Immature natural killer cell (primary cell): ENCODE data around the gene BNC2. TPM values are rescaled to one million over a fixed set of nuclear protein-coding genes. Genes with fewer than 3 reads are reported as not detected.
"Not testable (repeated sequence)": the region's sequence is repeated elsewhere in the genome, so short reads cannot be mapped to it uniquely, and the experiment has no call there.

ENCODE experiments used
- DNase-seq, 3 donors: peaks; one replicate each; pipeline ENCODE4 v3.0.0; 2022; ENCODE audit warnings: mixed read lengths in 1 of 3
- H3K27ac Mint-ChIP-seq, 6 donors: one replicate each; pipeline ENCODE4 v1.8.0; 2020; ENCODE audit warnings: mixed read lengths in 6 of 6, mild to moderate bottlenecking in 5 of 6, inconsistent platforms in 4 of 6, moderate library complexity in 3 of 6
- H3K27me3 Mint-ChIP-seq, 3 donors: one replicate each; pipeline ENCODE4 v1.8.0; 2020 to 2021; ENCODE audit warnings: low read depth in 3 of 3, mild to moderate bottlenecking in 3 of 3, mixed read lengths in 3 of 3, moderate library complexity in 3 of 3, inconsistent platforms in 1 of 3
- H3K36me3 Mint-ChIP-seq, 3 donors: one replicate each; pipeline ENCODE4 v1.8.0; 2020; ENCODE audit warnings: mixed read lengths in 3 of 3, inconsistent platforms in 2 of 3, mild to moderate bottlenecking in 2 of 3
- H3K4me1 Mint-ChIP-seq, 2 donors: one replicate each; pipeline ENCODE4 v1.8.0; 2020; ENCODE audit warnings: inconsistent platforms in 2 of 2, mild to moderate bottlenecking in 2 of 2, mixed read lengths in 2 of 2, moderate library complexity in 1 of 2
- H3K4me3 Mint-ChIP-seq, 5 donors: one replicate each; pipeline ENCODE4 v1.8.0; 2020; ENCODE audit warnings: mild to moderate bottlenecking in 5 of 5, mixed read lengths in 5 of 5, inconsistent platforms in 3 of 5, moderate library complexity in 3 of 5
- H3K9me3 Mint-ChIP-seq, 6 donors: one replicate each; pipeline ENCODE4 v1.8.0; 2020; ENCODE audit warnings: mild to moderate bottlenecking in 6 of 6, mixed read lengths in 6 of 6, inconsistent platforms in 4 of 6, moderate library complexity in 3 of 6
- polyA plus RNA-seq, 3 donors: library from polyadenylated mRNA; unstranded; fragments of 300-500 nt; fragmentation: Illumina TruSeq; gene quantifications; one replicate each; pipeline ENCODE4 v1.2.3, GENCODE V29; 2021

Gene BNC2
- 10 to 100 TPM in 1 of 3 donors, 1 to 10 TPM in 2; 6.5 to 11.0 (median 7.7) TPM for polyA plus RNA-seq

GRCh38 chr9:16870596-16871335 lies at the start of gene BNC2:
Gene BNC2 (minus strand): TSS chr9:16870670. CDS start chr9:16870648, 22 bp downstream.
- Mint-ChIP-seq H3K4me3 (peak within 1 kb of the TSS; percentile 92 to 99 (median 98)), H3K9me3 (no peaks in the 10 kb centered on the region), H3K27me3 (peaks cover 7 to 12% (median 11%) of the 10 kb centered on the region in 3 donors), H3K27ac (peak within 1 kb of the TSS; percentile 87 to 96 (median 93)), H3K36me3 (no peaks in the 10 kb centered on the region), H3K4me1 (peaks cover 46 to 54% of the 10 kb centered on the region in 2 donors)
- DNase-seq: peak; percentile 53 to 56 (median 56)

GRCh38 chr9:16918920-16919319 lies 48.5 kb upstream of the BNC2 start:
- Mint-ChIP-seq H3K36me3 (no peaks in the 10 kb centered on the region), H3K27ac (no peak overlapping the region), H3K9me3 (no peaks in the 10 kb centered on the region), H3K27me3 (peaks cover 0 to 4% (median 2%) of the 10 kb centered on the region in 3 donors), H3K4me3 (no peak overlapping the region), H3K4me1 (peaks cover 5 to 18% of the 10 kb centered on the region in 2 donors)
- DNase-seq: no peak

- peak overlapping the region in 1 of 6 donors; percentile 55 for H3K27ac Mint-ChIP-seq
- no peaks in the 10 kb centered on the region for H3K9me3 Mint-ChIP-seq
- no peaks in the 10 kb centered on the region for H3K36me3 Mint-ChIP-seq
- peaks cover 0 to 3% (median 2%) of the 10 kb centered on the region in 3 donors for H3K27me3 Mint-ChIP-seq
- no peak for DNase-seq
- H3K4me1 Mint-ChIP-seq: no peaks in the 10 kb centered on the region
- no peak overlapping the region for H3K4me3 Mint-ChIP-seq
Observed at GRCh38 chr9:16915126-16915831, 44.8 kb upstream of the BNC2 start.

GRCh38 chr9:16912197-16912596 lies 41.7 kb upstream of the BNC2 start:
- Mint-ChIP-seq H3K27ac (no peak overlapping the region), H3K4me3 (no peak overlapping the region), H3K27me3 (peaks cover 0 to 2% (median 0%) of the 10 kb centered on the region in 3 donors), H3K4me1 (peaks cover 2 to 13% of the 10 kb centered on the region in 2 donors), H3K9me3 (no peaks in the 10 kb centered on the region), H3K36me3 (no peaks in the 10 kb centered on the region)
- DNase-seq: no peak

DNA sequence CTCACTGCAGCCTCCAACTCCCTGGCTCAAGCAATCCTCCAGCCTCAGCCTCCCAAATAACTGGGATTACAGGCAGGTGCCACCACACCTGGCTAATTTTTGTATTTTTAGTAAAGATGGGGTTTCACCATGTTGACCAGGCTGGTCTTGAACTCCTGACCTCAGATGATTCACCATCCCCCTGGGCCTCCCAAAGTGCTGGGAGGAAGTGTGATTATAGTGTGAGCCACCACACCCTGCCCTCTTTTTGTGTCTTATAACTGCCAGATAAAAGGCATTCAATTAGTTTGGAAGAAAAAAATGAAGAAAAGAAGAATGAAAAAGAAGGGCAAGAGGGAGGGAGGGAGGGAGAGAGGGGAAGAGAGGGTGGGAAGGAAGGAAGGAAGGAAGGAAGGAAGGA lies 37.7 kb upstream of the BNC2 start:
- not testable (repeated sequence) for H3K4me3 Mint-ChIP-seq, H3K27ac Mint-ChIP-seq

DNA sequence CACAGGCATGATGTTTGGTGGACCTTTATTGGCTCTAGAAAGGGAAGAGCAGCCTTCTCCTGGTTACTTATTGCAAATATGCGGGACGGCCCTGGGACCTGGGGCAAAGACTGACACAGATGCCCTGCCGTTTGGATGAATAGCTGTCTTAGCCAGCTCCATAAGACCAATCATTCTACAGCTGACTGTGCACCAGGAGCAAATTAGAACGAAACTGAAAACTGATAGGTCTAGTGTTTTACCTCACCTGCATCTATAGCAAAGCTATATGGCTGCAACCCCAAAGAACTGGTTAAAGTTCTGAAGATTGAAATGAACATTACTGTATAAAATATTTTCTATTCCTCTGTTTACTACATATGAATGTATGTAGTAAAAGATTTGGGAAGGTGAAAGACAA lies 34.2 kb upstream of the BNC2 start:
- Mint-ChIP-seq H3K4me1 (peaks cover 4 to 15% of the 10 kb centered on the region in 2 donors), H3K36me3 (no peaks in the 10 kb centered on the region), H3K9me3 (no peaks in the 10 kb centered on the region), H3K4me3 (no peak overlapping the region), H3K27ac (no peak overlapping the region), H3K27me3 (peaks cover 0 to 5% (median 2%) of the 10 kb centered on the region in 3 donors)
- DNase-seq: no peak

More for the DNA sequence above, 37.7 kb upstream of the BNC2 start:
- H3K9me3 Mint-ChIP-seq, DNase-seq, H3K27me3 Mint-ChIP-seq, H3K36me3 Mint-ChIP-seq: not testable (repeated sequence)
- peaks cover 2 to 13% of the 10 kb centered on the region in 2 donors for H3K4me1 Mint-ChIP-seq

DNA sequence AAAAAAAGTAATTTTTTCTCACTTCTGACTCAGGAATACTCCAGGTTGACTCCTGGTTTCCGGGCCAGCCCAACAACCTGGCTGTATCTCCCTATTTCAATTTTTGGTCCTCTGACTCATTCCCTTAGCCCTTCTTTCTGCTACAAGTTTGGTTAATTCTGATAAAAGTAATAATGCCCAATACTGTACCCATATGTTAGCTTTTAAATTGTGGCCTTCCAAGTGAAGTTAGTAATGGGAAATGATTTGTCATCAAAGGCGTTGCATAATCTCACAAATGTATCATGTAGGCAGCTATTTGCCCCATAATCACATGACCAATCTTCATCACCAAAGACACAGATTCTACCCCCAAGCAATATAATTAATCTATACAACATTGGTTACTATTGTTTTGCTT lies 31.1 kb upstream of the BNC2 start:
- no peak overlapping the region for H3K27ac Mint-ChIP-seq
- no peak for DNase-seq
- peaks cover 22 to 28% of the 10 kb centered on the region in 2 donors for H3K4me1 Mint-ChIP-seq
- H3K36me3 Mint-ChIP-seq: peaks cover 0 to 4% (median 0%) of the 10 kb centered on the region in 3 donors
- peaks cover 0 to 2% (median 0%) of the 10 kb centered on the region in 6 donors for H3K9me3 Mint-ChIP-seq
- H3K27me3 Mint-ChIP-seq: peaks cover 0 to 7% (median 5%) of the 10 kb centered on the region in 3 donors
- H3K4me3 Mint-ChIP-seq: no peak overlapping the region

DNA sequence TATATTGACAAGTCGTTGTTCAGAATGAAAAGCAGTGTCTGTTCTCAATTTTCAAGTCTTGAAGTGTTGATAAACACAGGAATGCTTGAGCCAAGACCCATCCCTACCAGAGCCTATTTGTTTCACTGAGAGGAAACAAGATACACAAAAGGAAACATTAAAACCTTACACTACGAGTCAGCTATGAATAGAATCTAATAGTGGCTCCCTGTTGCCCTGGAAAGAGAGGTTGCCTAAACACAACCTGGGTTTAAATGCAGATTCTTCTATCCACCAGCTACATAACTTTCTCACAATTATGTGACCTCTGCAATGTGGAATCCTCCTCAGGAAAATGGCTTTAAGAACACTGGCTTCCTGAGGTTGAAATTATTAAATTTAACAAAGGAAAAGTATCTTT lies 29.1 kb upstream of the BNC2 start:
- H3K4me3 Mint-ChIP-seq: peak overlapping the region in 1 of 5 donors; percentile 18
- H3K36me3 Mint-ChIP-seq: peaks cover 0 to 4% (median 0%) of the 10 kb centered on the region in 3 donors
- DNase-seq: no peak
- H3K4me1 Mint-ChIP-seq: peaks cover 22 to 28% of the 10 kb centered on the region in 2 donors
- H3K27me3 Mint-ChIP-seq: peaks cover 0 to 7% (median 5%) of the 10 kb centered on the region in 3 donors
- H3K27ac Mint-ChIP-seq: peak overlapping the region in 1 of 6 donors; percentile 61
- peaks cover 0 to 2% (median 0%) of the 10 kb centered on the region in 6 donors for H3K9me3 Mint-ChIP-seq

DNA sequence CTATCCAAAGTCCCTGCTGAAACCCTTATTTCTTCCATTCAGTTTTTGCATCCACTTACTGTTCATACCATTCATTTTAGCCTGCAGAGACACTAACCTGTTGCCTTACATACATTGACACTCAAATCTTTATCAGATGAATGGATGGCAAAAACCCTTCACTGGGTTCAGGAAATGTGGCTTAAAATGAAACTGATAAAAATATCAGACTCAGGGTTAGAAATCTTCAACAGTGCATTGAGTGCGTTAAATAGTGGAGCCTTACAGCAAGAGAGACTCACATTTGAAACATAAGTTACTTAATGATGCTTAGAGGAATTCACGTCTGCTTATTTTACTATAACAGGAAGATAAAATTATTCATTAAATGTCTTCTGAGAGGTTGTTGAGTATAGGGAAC lies 28.0 kb upstream of the BNC2 start:
- Mint-ChIP-seq H3K4me3 (peak overlapping the region; percentile 3 to 72 (median 65)), H3K27ac (peak overlapping the region; percentile 12 to 78 (median 52)), H3K9me3 (peaks cover 0 to 2% (median 0%) of the 10 kb centered on the region in 6 donors), H3K27me3 (peaks cover 0 to 7% (median 3%) of the 10 kb centered on the region in 3 donors), H3K36me3 (peaks cover 0 to 4% (median 0%) of the 10 kb centered on the region in 3 donors), H3K4me1 (peaks cover 22 to 28% of the 10 kb centered on the region in 2 donors)
- DNase-seq: peak in 1 of 3 donors; percentile 14

DNA sequence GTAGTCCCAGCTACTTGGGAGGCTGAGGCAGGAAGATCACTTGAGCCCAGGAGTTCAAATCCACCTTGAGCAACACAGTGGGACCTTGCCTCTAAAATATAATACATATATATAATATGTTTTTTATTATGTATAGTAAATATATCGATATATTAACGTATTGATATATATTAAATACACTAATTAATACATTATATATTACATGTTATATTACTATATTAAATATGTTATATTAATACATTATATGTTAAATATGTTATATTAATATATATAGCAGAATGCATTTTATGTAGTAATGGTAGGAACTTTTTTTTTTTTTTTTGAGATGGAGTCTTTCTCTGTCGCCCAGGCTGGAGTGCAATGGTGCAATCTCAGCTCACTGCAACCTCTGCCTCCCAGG lies 18.1 kb upstream of the BNC2 start:
- DNase-seq: no peak
- peaks cover 0 to 5% (median 0%) of the 10 kb centered on the region in 3 donors for H3K36me3 Mint-ChIP-seq
- H3K27ac Mint-ChIP-seq: no peak overlapping the region
- H3K4me1 Mint-ChIP-seq: peaks cover 39 to 40% of the 10 kb centered on the region in 2 donors
- H3K4me3 Mint-ChIP-seq: no peak overlapping the region
- H3K9me3 Mint-ChIP-seq: no peaks in the 10 kb centered on the region
- peaks cover 4 to 10% (median 9%) of the 10 kb centered on the region in 3 donors for H3K27me3 Mint-ChIP-seq

DNA sequence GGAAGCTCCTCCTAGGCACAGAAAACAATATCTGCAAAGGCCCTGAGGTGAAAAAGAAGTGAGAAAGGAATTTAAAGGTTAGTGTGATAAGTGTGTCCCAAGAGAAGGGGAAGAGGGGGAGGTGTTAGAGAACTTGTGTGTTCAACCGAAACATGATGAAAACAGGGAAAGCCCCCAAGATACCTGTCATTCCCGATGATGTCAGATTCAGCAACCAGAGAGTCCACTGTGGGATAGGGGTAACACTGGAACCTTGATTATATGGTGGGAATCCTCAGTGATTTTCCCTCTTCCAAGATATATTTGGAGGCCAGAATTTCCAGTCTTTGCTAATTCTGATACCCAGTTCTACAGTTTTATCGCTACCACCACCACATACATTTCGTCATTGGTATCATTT lies 15.5 kb upstream of the BNC2 start:
- peaks cover 54 to 59% of the 10 kb centered on the region in 2 donors for H3K4me1 Mint-ChIP-seq
- peak overlapping the region in 5 of 6 donors; percentile 67 to 86 (median 81) for H3K27ac Mint-ChIP-seq
- DNase-seq: no peak
- peaks cover 0 to 2% (median 0%) of the 10 kb centered on the region in 6 donors for H3K9me3 Mint-ChIP-seq
- H3K36me3 Mint-ChIP-seq: peaks cover 0 to 5% (median 0%) of the 10 kb centered on the region in 3 donors
- H3K27me3 Mint-ChIP-seq: peaks cover 9 to 11% (median 10%) of the 10 kb centered on the region in 3 donors
- peak overlapping the region in 4 of 5 donors; percentile 8 to 48 (median 26) for H3K4me3 Mint-ChIP-seq

- peak; percentile 87 to 89 (median 89) for DNase-seq
- H3K36me3 Mint-ChIP-seq: peaks cover 0 to 5% (median 0%) of the 10 kb centered on the region in 3 donors
- H3K4me3 Mint-ChIP-seq: peak overlapping the region; percentile 41 to 74 (median 70)
- H3K9me3 Mint-ChIP-seq: peaks cover 0 to 2% (median 0%) of the 10 kb centered on the region in 6 donors
- peaks cover 9 to 11% (median 10%) of the 10 kb centered on the region in 3 donors for H3K27me3 Mint-ChIP-seq
- peak overlapping the region; percentile 75 to 90 (median 80) for H3K27ac Mint-ChIP-seq
- peaks cover 61 to 68% of the 10 kb centered on the region in 2 donors for H3K4me1 Mint-ChIP-seq
Observed at GRCh38 chr9:16884952-16885513, 14.6 kb upstream of the BNC2 start.

- H3K4me1 Mint-ChIP-seq: peaks cover 66 to 74% of the 10 kb centered on the region in 2 donors
Observed at GRCh38 chr9:16884373-16884772, 13.9 kb upstream of the BNC2 start.

More at GRCh38 chr9:16884373-16884772, 13.9 kb upstream of the BNC2 start:
- Mint-ChIP-seq H3K4me3 (peak overlapping the region; percentile 30 to 74 (median 70)), H3K27me3 (peaks cover 9 to 11% (median 10%) of the 10 kb centered on the region in 3 donors), H3K27ac (peak overlapping the region; percentile 75 to 90 (median 80)), H3K36me3 (peaks cover 0 to 5% (median 0%) of the 10 kb centered on the region in 3 donors), H3K9me3 (peaks cover 0 to 2% (median 0%) of the 10 kb centered on the region in 6 donors)
- DNase-seq: no peak
